HepG2 (cell line): ENCODE measurements around the gene GNG5. TPM values are rescaled to one million over a fixed set of nuclear protein-coding genes. Genes with fewer than 3 reads are reported as not detected.
A peak's percentile ranks its signal among the peaks of the same experiment; 100 is the strongest.

ENCODE experiments used
- NR1H2 ChIP-seq: sonication (generic); formaldehyde crosslinking; IDR thresholded peaks from 2 replicates; pipeline ENCODE4 v1.8.1; 2022; ENCODE audit warnings: low read depth, missing genetic modification reagents, borderline replicate concordance
- SP1 ChIP-seq, 2 experiments: fragments of 450-650 bp in 1 of 2; sonication (generic) in 1 of 2; formaldehyde crosslinking in 1 of 2; IDR thresholded peaks; 2 replicates each; pipeline versions ENCODE4 v1.4.0 to v1.6.1; 2016 to 2020; ENCODE audit warnings: missing genetic modification reagents in 1 of 2
- ZNF350 ChIP-seq: sonication (generic); formaldehyde crosslinking; IDR thresholded peaks from 2 replicates; pipeline ENCODE4 v1.4.0; 2020; ENCODE audit warnings: mild to moderate bottlenecking, low read depth, missing genetic modification reagents, borderline replicate concordance
- ZNF572 ChIP-seq: sonication (generic); formaldehyde crosslinking; IDR thresholded peaks from 2 replicates; pipeline ENCODE4 v1.5.1; 2020; ENCODE audit warnings: mild to moderate bottlenecking, missing genetic modification reagents
- polyA plus RNA-seq, 8 experiments: library from polyadenylated mRNA; depleted of rRNA in 3 of 8; stranded (reverse) in 7 of 8; unstranded in 1 of 8; fragments of >200 nt; fragmentation: Illumina TruSeq in 4 of 8; extraction: Trizol in 4 of 8; gene quantifications; 2 replicates each; pipeline versions ENCODE4 v1.2.1 to v1.2.3, GENCODE V29; 2011 to 2016; ENCODE audit warnings: low read depth in 4 of 8, missing spikeins in 1 of 8, mixed read lengths in 1 of 8; ENCODE audit not compliant: insufficient read depth in 1 of 8
- total RNA-seq, 5 experiments: library from RNA; depleted of rRNA; stranded (reverse); fragments of >200 nt; fragmentation: Illumina TruSeq; extraction: Trizol; gene quantifications; 2 replicates each; pipeline ENCODE4 v1.2.3, GENCODE V29; 2016; ENCODE audit warnings: low read depth in 1 of 5
- TF ChIP-seq, protein P1 (sequence below): sonication (generic); formaldehyde crosslinking; IDR thresholded peaks from 2 replicates; pipeline ENCODE4 v1.5.1; 2020; ENCODE audit warnings: mild to moderate bottlenecking, missing genetic modification reagents, borderline replicate concordance
- TF ChIP-seq, protein P2 (sequence below): sonication (generic); formaldehyde crosslinking; IDR thresholded peaks from 2 replicates; pipeline ENCODE4 v1.8.0; 2022; ENCODE audit warnings: mild to moderate bottlenecking, missing genetic modification reagents, borderline replicate concordance
- TF ChIP-seq, protein P3 (sequence below): sonication (generic); formaldehyde crosslinking; IDR thresholded peaks from one replicate; pipeline ENCODE4 v1.5.1; 2020; ENCODE audit warnings: mild to moderate bottlenecking, missing genetic modification reagents; ENCODE audit errors: not compliant biosample characterization
- TF ChIP-seq, protein P4 (sequence below): sonication (generic); formaldehyde crosslinking; IDR thresholded peaks from 2 replicates; pipeline ENCODE4 v1.9.0; 2021; ENCODE audit warnings: missing genetic modification reagents, borderline replicate concordance

The GNG5 gene
- total and polyA plus RNA-seq, 2 of the 13 experiments (the other 11 are each of a cell fraction or from before 2014, with no cell fraction given), result 103 to 137 TPM

DNA sequence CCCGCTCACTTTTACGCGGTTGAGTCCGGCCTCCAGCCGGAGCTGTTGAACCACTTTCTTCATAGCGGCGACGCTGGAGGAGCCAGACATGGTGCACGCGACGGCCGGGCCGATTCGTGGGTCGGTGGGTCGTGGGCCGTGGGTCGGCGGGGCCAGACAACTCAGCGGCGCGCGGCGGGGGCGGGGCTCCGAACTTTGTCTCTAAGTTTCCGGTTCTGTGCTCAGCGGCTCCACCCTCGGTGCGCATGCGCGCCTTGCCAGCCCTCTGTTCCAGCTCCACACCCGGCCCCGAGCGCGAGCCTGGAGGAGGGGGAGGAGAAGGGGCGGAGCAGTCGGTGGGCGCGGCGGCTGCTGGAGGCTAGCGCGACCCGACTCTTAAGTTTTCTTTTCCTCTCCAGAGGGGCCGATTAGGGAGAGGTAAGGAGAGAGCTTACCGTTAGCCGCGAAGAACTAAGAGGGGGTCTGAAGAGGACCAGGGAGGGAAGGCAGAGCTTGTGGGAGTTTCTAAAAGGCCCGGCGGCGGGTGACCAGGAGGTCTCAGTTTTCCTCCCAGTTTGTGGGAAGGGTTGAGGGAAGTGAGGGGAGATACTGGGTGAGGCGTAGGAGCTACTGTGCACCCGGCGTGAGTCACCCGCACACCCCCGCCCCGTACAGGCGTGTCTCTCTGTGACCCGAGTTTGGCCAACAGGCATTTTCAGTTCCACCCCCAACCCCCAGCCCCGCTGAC, at the start of gene GNG5, which contains the start of gene SPATA1 (continued):
- TF ChIP-seq, protein P1, sequence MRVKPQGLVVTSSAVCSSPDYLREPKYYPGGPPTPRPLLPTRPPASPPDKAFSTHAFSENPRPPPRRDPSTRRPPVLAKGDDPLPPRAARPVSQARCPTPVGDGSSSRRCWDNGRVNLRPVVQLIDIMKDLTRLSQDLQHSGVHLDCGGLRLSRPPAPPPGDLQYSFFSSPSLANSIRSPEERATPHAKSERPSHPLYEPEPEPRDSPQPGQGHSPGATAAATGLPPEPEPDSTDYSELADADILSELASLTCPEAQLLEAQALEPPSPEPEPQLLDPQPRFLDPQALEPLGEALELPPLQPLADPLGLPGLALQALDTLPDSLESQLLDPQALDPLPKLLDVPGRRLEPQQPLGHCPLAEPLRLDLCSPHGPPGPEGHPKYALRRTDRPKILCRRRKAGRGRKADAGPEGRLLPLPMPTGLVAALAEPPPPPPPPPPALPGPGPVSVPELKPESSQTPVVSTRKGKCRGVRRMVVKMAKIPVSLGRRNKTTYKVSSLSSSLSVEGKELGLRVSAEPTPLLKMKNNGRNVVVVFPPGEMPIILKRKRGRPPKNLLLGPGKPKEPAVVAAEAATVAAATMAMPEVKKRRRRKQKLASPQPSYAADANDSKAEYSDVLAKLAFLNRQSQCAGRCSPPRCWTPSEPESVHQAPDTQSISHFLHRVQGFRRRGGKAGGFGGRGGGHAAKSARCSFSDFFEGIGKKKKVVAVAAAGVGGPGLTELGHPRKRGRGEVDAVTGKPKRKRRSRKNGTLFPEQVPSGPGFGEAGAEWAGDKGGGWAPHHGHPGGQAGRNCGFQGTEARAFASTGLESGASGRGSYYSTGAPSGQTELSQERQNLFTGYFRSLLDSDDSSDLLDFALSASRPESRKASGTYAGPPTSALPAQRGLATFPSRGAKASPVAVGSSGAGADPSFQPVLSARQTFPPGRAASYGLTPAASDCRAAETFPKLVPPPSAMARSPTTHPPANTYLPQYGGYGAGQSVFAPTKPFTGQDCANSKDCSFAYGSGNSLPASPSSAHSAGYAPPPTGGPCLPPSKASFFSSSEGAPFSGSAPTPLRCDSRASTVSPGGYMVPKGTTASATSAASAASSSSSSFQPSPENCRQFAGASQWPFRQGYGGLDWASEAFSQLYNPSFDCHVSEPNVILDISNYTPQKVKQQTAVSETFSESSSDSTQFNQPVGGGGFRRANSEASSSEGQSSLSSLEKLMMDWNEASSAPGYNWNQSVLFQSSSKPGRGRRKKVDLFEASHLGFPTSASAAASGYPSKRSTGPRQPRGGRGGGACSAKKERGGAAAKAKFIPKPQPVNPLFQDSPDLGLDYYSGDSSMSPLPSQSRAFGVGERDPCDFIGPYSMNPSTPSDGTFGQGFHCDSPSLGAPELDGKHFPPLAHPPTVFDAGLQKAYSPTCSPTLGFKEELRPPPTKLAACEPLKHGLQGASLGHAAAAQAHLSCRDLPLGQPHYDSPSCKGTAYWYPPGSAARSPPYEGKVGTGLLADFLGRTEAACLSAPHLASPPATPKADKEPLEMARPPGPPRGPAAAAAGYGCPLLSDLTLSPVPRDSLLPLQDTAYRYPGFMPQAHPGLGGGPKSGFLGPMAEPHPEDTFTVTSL, result no peak
- TF ChIP-seq ZNF350 (CRISPR knock-in tag) (peak; percentile 60; the same call in 1 of the 2 replicates), NR1H2 (CRISPR knock-in tag) (no peak), ZNF572 (CRISPR knock-in tag) (no peak), SP1 (IDR thresholded peaks at IDR 0.05) (no peak), SP1 (CRISPR knock-in tag; IDR thresholded peaks at IDR 0.05) (peak; percentile 69)
- TF ChIP-seq, protein P2, sequence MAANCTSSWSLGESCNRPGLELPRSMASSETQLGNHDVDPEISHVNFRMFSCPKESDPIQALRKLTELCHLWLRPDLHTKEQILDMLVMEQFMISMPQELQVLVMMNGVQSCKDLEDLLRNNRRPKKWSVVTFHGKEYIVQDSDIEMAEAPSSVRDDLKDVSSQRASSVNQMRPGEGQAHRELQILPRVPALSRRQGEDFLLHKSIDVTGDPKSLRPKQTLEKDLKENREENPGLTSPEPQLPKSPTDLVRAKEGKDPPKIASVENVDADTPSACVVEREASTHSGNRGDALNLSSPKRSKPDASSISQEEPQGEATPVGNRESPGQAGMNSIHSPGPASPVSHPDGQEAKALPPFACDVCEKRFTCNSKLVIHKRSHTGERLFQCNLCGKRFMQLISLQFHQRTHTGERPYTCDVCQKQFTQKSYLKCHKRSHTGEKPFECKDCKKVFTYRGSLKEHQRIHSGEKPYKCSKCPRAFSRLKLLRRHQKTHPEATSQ (CRISPR knock-in tag), result no peak
- TF ChIP-seq, protein P3, sequence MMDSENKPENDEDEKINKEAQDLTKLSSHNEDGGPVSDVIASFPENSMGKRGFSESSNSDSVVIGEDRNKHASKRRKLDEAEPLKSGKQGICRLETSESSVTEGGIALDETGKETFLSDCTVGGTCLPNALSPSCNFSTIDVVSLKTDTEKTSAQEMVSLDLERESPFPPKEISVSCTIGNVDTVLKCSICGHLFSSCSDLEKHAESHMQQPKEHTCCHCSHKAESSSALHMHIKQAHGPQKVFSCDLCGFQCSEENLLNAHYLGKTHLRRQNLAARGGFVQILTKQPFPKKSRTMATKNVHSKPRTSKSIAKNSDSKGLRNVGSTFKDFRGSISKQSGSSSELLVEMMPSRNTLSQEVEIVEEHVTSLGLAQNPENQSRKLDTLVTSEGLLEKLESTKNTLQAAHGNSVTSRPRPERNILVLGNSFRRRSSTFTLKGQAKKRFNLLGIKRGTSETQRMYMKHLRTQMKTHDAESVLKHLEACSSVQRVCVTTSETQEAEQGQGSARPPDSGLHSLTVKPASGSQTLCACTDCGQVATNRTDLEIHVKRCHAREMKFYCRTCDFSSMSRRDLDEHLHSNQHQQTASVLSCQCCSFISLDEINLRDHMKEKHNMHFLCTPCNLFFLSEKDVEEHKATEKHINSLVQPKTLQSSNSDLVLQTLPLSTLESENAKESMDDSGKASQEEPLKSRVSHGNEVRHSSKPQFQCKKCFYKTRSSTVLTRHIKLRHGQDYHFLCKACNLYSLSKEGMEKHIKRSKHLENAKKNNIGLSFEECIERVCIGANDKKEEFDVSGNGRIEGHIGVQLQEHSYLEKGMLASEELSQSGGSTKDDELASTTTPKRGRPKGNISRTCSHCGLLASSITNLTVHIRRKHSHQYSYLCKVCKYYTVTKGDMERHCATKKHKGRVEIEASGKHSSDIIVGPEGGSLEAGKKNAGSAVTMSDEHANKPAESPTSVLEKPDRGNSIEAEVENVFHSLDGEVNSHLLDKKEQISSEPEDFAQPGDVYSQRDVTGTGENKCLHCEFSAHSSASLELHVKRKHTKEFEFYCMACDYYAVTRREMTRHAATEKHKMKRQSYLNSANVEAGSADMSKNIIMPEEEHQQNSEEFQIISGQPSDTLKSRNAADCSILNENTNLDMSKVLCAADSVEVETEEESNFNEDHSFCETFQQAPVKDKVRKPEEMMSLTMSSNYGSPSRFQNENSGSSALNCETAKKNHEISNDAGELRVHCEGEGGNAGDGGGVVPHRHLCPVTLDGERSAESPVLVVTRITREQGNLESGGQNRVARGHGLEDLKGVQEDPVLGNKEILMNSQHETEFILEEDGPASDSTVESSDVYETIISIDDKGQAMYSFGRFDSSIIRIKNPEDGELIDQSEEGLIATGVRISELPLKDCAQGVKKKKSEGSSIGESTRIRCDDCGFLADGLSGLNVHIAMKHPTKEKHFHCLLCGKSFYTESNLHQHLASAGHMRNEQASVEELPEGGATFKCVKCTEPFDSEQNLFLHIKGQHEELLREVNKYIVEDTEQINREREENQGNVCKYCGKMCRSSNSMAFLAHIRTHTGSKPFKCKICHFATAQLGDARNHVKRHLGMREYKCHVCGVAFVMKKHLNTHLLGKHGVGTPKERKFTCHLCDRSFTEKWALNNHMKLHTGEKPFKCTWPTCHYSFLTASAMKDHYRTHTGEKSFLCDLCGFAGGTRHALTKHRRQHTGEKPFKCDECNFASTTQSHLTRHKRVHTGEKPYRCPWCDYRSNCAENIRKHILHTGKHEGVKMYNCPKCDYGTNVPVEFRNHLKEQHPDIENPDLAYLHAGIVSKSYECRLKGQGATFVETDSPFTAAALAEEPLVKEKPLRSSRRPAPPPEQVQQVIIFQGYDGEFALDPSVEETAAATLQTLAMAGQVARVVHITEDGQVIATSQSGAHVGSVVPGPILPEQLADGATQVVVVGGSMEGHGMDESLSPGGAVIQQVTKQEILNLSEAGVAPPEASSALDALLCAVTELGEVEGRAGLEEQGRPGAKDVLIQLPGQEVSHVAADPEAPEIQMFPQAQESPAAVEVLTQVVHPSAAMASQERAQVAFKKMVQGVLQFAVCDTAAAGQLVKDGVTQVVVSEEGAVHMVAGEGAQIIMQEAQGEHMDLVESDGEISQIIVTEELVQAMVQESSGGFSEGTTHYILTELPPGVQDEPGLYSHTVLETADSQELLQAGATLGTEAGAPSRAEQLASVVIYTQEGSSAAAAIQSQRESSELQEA (CRISPR knock-in tag), result no peak
- TF ChIP-seq, protein P4, sequence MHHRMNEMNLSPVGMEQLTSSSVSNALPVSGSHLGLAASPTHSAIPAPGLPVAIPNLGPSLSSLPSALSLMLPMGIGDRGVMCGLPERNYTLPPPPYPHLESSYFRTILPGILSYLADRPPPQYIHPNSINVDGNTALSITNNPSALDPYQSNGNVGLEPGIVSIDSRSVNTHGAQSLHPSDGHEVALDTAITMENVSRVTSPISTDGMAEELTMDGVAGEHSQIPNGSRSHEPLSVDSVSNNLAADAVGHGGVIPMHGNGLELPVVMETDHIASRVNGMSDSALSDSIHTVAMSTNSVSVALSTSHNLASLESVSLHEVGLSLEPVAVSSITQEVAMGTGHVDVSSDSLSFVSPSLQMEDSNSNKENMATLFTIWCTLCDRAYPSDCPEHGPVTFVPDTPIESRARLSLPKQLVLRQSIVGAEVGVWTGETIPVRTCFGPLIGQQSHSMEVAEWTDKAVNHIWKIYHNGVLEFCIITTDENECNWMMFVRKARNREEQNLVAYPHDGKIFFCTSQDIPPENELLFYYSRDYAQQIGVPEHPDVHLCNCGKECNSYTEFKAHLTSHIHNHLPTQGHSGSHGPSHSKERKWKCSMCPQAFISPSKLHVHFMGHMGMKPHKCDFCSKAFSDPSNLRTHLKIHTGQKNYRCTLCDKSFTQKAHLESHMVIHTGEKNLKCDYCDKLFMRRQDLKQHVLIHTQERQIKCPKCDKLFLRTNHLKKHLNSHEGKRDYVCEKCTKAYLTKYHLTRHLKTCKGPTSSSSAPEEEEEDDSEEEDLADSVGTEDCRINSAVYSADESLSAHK (CRISPR knock-in tag), result no peak
